ENCODE results near the gene ACTL8.
"Not testable (repeated sequence)": the region's sequence is repeated elsewhere in the genome, so short reads cannot be mapped to it uniquely, and the experiment has no call there.

ACTL8 gene

GRCh38 chr1:17734609-17735008, 20.5 kb upstream of the ACTL8 start:
- in situ Hi-C loops (cut with HindIII; ENCODE audit: low sequenced_read_pairs), result no loop called here

- in situ Hi-C loops (cut with HindIII; ENCODE audit: low sequenced_read_pairs), result no loop called here
These were observed 19.8 kb upstream of the ACTL8 start for GRCh38 chr1:17735348-17735747.

GRCh38 chr1:17735793-17736192, 19.3 kb upstream of the ACTL8 start:
- in situ Hi-C loops (cut with HindIII; ENCODE audit: low sequenced_read_pairs), result no loop called here

GRCh38 chr1:17736625-17737024, 18.5 kb upstream of the ACTL8 start:
- in situ Hi-C loops (cut with HindIII; ENCODE audit: low sequenced_read_pairs), result no loop called here

- in situ Hi-C loops (cut with HindIII; ENCODE audit: low sequenced_read_pairs), result no loop called here
These were observed 16.1 kb upstream of the ACTL8 start for GRCh38 chr1:17739050-17739449.

GRCh38 chr1:17741052-17741451, 14.1 kb upstream of the ACTL8 start:
- in situ Hi-C loops (cut with HindIII; ENCODE audit: low sequenced_read_pairs), result no loop called here

GRCh38 chr1:17742583-17742982, 12.6 kb upstream of the ACTL8 start:
- in situ Hi-C loops (cut with HindIII; ENCODE audit: low sequenced_read_pairs), result no loop called here

- in situ Hi-C loops (cut with HindIII; ENCODE audit: low sequenced_read_pairs), result no loop called here
These were observed 12.0 kb upstream of the ACTL8 start for GRCh38 chr1:17743008-17743647.

GRCh38 chr1:17743925-17744324, 11.2 kb upstream of the ACTL8 start:
- in situ Hi-C loops (cut with HindIII; ENCODE audit: low sequenced_read_pairs), result no loop called here

- in situ Hi-C loops (cut with HindIII; ENCODE audit: low sequenced_read_pairs), result no loop called here
These were observed 10.3 kb upstream of the ACTL8 start for GRCh38 chr1:17744666-17745478.

GRCh38 chr1:17745479-17745955, 9.6 kb upstream of the ACTL8 start:
- in situ Hi-C loops (cut with HindIII; ENCODE audit: low sequenced_read_pairs), result no loop called here

- in situ Hi-C loops (cut with HindIII; ENCODE audit: low sequenced_read_pairs), result not testable (repeated sequence)
These were observed 8.9 kb upstream of the ACTL8 start for GRCh38 chr1:17746281-17746680.

GRCh38 chr1:17746920-17747319, 8.2 kb upstream of the ACTL8 start:
- in situ Hi-C loops (cut with HindIII; ENCODE audit: low sequenced_read_pairs), result no loop called here

- in situ Hi-C loops (cut with HindIII; ENCODE audit: low sequenced_read_pairs), result no loop called here
These were observed 4.8 kb upstream of the ACTL8 start for GRCh38 chr1:17750333-17750732.

- in situ Hi-C loops (cut with HindIII; ENCODE audit: low sequenced_read_pairs), result no loop called here
These were observed 2.8 kb upstream of the ACTL8 start for GRCh38 chr1:17752356-17752755.

- in situ Hi-C loops (cut with HindIII; ENCODE audit: low sequenced_read_pairs), result no loop called here
These were observed 2.3 kb downstream of the ACTL8 start for GRCh38 chr1:17757426-17757825.

GRCh38 chr1:17759114-17759513, 4.0 kb downstream of the ACTL8 start:
- in situ Hi-C loops (cut with HindIII; ENCODE audit: low sequenced_read_pairs), result no loop called here

- in situ Hi-C loops (cut with HindIII; ENCODE audit: low sequenced_read_pairs), result loop anchor here (5.0 kb wide), 1 partner anchor 55 kb away; no protein-coding TSS in a partner anchor
These were observed 7.2 kb downstream of the ACTL8 start for GRCh38 chr1:17762313-17762712.

- in situ Hi-C loops (cut with HindIII; ENCODE audit: low sequenced_read_pairs), result loop anchor here (5.0 kb wide), 1 partner anchor 54 kb away; no protein-coding TSS in a partner anchor
These were observed 8.3 kb downstream of the ACTL8 start for GRCh38 chr1:17763417-17763816.

GRCh38 chr1:17763995-17764394, 8.9 kb downstream of the ACTL8 start:
- in situ Hi-C loops (cut with HindIII; ENCODE audit: low sequenced_read_pairs), result loop anchor here (5.0 kb wide), 1 partner anchor 53 kb away; no protein-coding TSS in a partner anchor

GRCh38 chr1:17764591-17764990, 9.5 kb downstream of the ACTL8 start:
- in situ Hi-C loops (cut with HindIII; ENCODE audit: low sequenced_read_pairs), result loop anchor here (5.0 kb wide), 1 partner anchor 53 kb away; no protein-coding TSS in a partner anchor
